Central memory CD8-positive, alpha-beta T cell (primary cell): ENCODE results near the gene FAM200C.
A peak's percentile ranks its signal among the peaks of the same experiment; 100 is the strongest.

Experiments used
- ATAC-seq: fragments of 150-1000 bp; cut with Tn5 transposase; replicated peaks from 2 replicates; pipeline ENCODE4 v1.10.0; 2022; ENCODE audit warnings: mild to moderate bottlenecking, moderate FRiP score, moderate number of reproducible peaks; ENCODE audit not compliant: poor library complexity, severe bottlenecking; ENCODE audit errors: extremely low read depth
- DNase-seq, 2 donors: peaks; one replicate each; pipeline ENCODE4 v3.0.0; 2021; ENCODE audit warnings: low spot score in 2 of 2
- H3K27ac Mint-ChIP-seq: one replicate; pipeline ENCODE4 v1.8.0; 2022; ENCODE audit warnings: low read depth, mild to moderate bottlenecking, moderate library complexity, mixed read lengths
- H3K27me3 Mint-ChIP-seq: one replicate; pipeline ENCODE4 v1.8.0; 2022; ENCODE audit warnings: mixed read lengths
- H3K36me3 Mint-ChIP-seq: one replicate; pipeline ENCODE4 v1.8.0; 2022; ENCODE audit warnings: mild to moderate bottlenecking, moderate library complexity, mixed read lengths; ENCODE audit not compliant: insufficient read depth
- H3K4me1 Mint-ChIP-seq: one replicate; pipeline ENCODE4 v1.8.0; 2022; ENCODE audit warnings: mixed read lengths
- H3K4me3 Mint-ChIP-seq: one replicate; pipeline ENCODE4 v1.8.0; 2022; ENCODE audit warnings: mild to moderate bottlenecking, moderate library complexity, mixed read lengths
- H3K9me3 Mint-ChIP-seq: one replicate; pipeline ENCODE4 v1.8.0; 2022; ENCODE audit warnings: mixed read lengths

Gene FAM200C

DNA sequence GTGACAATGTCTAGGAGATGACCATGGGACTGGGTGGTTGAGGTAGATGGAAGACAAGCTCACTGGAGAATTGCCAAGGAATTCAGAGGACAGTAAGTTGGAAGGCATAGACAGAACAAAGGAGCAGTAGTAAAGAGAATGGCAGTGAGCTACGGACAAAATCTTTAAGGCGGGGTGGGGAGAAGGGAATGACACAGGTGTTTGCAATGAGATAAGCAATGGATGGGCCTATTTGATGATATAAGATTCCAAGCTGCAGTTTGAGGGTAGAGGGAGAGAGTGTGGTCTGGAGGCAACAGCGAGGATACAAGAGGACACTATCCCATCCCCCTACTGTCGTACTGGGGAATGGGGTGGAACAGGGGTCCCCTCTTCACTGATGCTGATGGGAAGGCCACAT lies 36.2 kb upstream of the FAM200C start:
- Mint-ChIP-seq H3K36me3 (peaks cover 1% of the 10 kb centered on the region), H3K9me3 (no peaks in the 10 kb centered on the region), H3K4me1 (peaks cover 10% of the 10 kb centered on the region), H3K27ac (no peak overlapping the region), H3K4me3 (no peak overlapping the region), H3K27me3 (peaks cover 15% of the 10 kb centered on the region)
- DNase-seq (no peak), ATAC-seq (no peak)

DNA sequence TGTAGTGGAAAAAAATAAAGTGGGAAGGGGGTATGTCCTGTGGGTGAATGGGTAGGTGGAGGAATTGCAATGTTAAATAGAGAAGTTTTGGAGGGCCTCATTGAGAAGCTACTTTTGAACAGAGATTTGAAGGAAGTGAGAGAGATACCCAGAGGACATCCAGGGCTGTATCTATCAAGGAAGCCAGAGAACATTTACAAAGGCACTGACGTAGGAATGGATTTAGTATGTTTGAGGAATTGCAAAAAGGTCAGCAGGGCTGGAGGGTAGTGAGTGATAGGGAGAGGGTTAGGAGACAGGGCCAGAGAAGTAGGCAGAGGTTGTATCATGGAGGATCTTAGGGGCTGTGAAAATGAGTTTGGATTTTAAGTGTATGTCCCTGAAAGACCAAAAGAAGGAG lies 35.7 kb upstream of the FAM200C start:
- H3K27ac Mint-ChIP-seq: no peak overlapping the region
- ATAC-seq: no peak
- peaks cover 1% of the 10 kb centered on the region for H3K36me3 Mint-ChIP-seq
- no peak for DNase-seq
- H3K4me3 Mint-ChIP-seq: no peak overlapping the region
- H3K9me3 Mint-ChIP-seq: no peaks in the 10 kb centered on the region
- peaks cover 15% of the 10 kb centered on the region for H3K27me3 Mint-ChIP-seq
- H3K4me1 Mint-ChIP-seq: peaks cover 10% of the 10 kb centered on the region

DNA sequence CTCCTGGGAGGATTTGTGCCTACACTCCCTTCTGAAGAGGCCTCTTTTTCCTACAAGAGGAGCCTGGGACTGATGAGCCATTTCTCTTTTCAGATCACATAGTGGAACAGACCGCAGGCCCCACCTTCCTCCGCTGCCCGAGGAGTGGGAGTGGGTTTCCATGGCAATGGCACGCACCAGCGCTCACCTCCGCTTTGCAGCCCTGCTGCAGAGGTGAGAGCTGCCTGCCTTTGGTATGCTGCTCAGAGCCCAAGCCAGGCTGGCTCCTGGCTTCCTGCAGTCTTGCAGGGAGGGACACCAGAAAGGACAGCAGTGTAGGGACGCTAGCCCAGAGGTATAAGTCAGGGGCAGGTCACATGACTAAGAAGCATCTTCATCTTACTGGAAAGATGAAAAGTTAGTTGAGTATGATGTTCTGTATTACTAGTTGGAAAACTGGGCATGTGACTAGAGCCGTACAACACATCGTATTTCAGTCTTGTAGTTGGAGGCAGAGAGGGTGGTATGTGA lies 34.2 kb upstream of the FAM200C start:
- no peak for ATAC-seq
- H3K4me1 Mint-ChIP-seq: peaks cover 8% of the 10 kb centered on the region
- H3K9me3 Mint-ChIP-seq: no peaks in the 10 kb centered on the region
- no peak overlapping the region for H3K27ac Mint-ChIP-seq
- H3K36me3 Mint-ChIP-seq: peaks cover 1% of the 10 kb centered on the region
- peaks cover 15% of the 10 kb centered on the region for H3K27me3 Mint-ChIP-seq
- no peak overlapping the region for H3K4me3 Mint-ChIP-seq
- DNase-seq: no peak

DNA sequence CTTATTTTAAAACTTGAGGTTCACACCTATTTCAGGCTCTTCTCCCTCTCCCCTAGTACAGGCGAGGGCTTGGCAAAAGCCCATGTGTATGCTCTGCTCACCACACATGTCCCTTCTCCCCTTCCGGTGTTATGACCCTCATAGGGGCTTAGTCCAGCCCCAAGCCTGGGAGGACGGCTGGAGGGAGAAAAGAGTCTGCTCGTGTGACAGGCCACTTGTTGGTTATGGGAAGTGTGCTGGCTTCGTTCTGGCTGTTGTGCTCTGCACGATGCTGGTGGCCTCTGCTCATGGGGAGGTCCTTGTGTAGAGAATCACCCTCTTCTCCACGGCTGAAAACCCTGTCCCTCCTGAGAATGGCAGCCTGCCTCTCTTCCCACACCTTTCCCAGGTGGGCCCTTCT lies 32.9 kb upstream of the FAM200C start:
- no peak for DNase-seq
- no peak overlapping the region for H3K27ac Mint-ChIP-seq
- no peaks in the 10 kb centered on the region for H3K4me1 Mint-ChIP-seq
- no peaks in the 10 kb centered on the region for H3K36me3 Mint-ChIP-seq
- H3K9me3 Mint-ChIP-seq: no peaks in the 10 kb centered on the region
- H3K27me3 Mint-ChIP-seq: peaks cover 15% of the 10 kb centered on the region
- H3K4me3 Mint-ChIP-seq: no peak overlapping the region
- ATAC-seq: no peak

DNA sequence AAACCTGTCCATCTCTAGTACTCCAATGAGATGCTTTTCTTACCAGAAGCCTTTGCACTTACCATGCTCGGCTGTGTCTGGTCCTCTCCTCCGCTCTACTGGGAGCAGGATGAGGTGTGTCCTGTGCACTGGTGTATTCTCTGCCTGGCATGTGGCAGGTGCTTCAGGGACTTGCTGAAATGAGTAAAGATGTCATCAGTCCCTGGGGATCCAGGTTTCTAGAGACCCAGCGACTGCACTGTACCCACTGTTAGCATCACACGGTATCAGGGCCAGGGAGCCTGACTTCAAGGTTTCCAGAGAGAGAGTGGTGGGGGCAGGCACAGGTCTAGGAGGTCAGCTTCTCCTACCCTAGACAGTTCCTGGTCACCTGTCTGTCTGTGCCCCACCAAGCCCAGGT lies 32.3 kb upstream of the FAM200C start:
- no peaks in the 10 kb centered on the region for H3K9me3 Mint-ChIP-seq
- DNase-seq: no peak
- H3K27ac Mint-ChIP-seq: no peak overlapping the region
- H3K27me3 Mint-ChIP-seq: peaks cover 15% of the 10 kb centered on the region
- no peaks in the 10 kb centered on the region for H3K36me3 Mint-ChIP-seq
- ATAC-seq: no peak
- no peaks in the 10 kb centered on the region for H3K4me1 Mint-ChIP-seq
- no peak overlapping the region for H3K4me3 Mint-ChIP-seq

GRCh38 chr5:160427607-160428006 lies 27.8 kb upstream of the FAM200C start:
- Mint-ChIP-seq H3K27me3 (no peaks in the 10 kb centered on the region), H3K4me3 (no peak overlapping the region), H3K9me3 (no peaks in the 10 kb centered on the region), H3K4me1 (peaks cover 32% of the 10 kb centered on the region), H3K36me3 (peaks cover 2% of the 10 kb centered on the region), H3K27ac (no peak overlapping the region)
- ATAC-seq: no peak
- no peak for DNase-seq

DNA sequence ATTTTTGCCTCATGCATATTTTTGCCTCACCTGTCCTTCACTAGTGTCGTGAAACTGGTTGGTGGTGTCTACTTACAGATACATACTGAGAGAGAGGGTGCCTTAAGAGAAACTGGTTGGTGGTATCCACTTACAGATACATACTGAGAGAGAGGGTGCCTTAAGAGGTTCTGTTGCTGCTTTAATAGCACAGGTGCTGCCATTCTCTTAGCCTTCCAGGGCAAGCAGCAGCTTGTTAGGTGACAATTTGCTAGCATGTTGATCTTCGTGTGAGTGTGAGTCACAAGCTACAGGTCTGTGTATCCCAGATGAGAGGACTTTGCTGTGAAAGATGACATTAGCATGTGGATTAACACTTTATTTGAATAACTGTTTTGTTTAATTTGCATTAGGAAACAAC lies 23.2 kb upstream of the FAM200C start:
- H3K36me3 Mint-ChIP-seq: peaks cover 14% of the 10 kb centered on the region

DNA sequence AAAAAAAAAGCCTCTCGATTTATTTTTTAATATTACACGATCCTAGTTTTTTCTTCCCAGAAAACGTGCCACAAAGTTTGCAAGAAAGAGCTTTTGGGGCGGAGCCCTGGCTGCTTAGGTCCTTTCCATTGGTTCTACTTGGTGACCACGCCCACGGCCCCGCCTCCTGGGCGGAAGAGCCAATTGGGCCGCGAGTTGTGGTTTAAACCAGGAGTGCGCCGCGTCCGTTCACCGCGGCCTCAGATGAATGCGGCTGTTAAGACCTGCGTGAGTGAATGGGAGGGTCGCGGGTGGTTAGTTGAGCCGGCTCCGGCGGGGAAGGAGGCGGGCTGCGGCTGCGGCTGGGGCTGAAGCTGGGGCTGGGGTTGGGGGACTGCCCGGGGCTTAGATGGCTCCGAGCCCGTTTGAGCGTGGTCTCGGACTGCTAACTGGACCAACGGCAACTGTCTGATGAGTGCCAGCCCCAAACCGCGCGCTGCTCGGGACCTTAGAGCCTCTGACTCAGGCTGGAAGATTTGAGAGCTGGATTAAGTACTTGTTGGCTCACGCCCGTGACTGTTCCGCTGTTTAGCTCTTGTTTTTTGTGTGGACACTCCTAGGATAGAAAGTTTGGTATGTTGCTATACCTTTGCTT lies 21.9 kb upstream of the FAM200C start, which contains the start of gene PTTG1:
Gene PTTG1, plus strand, starts transcription at position 231 of the 634 bp plus-strand sequence. CDS start 458 bp downstream, outside the sequence.
- H3K4me3 Mint-ChIP-seq: peak within 1 kb of the TSS; percentile 97
- DNase-seq (peak; percentile 80 to 88), ATAC-seq (peak; percentile 57)
- H3K27ac Mint-ChIP-seq: peak within 1 kb of the TSS; percentile 92
- no peaks in the 10 kb centered on the region for H3K27me3 Mint-ChIP-seq
- H3K36me3 Mint-ChIP-seq: peaks cover 14% of the 10 kb centered on the region
- H3K9me3 Mint-ChIP-seq: no peaks in the 10 kb centered on the region
- peaks cover 77% of the 10 kb centered on the region for H3K4me1 Mint-ChIP-seq

More for the DNA sequence above, 23.2 kb upstream of the FAM200C start:
- peak overlapping the region; percentile 93 for H3K4me3 Mint-ChIP-seq
- no peaks in the 10 kb centered on the region for H3K9me3 Mint-ChIP-seq
- ATAC-seq (no peak), DNase-seq (no peak)
- H3K4me1 Mint-ChIP-seq: peaks cover 67% of the 10 kb centered on the region
- no peaks in the 10 kb centered on the region for H3K27me3 Mint-ChIP-seq
- peak overlapping the region; percentile 92 for H3K27ac Mint-ChIP-seq

- ATAC-seq: no peak
- Mint-ChIP-seq H3K9me3 (no peaks in the 10 kb centered on the region), H3K27me3 (no peaks in the 10 kb centered on the region), H3K36me3 (peaks cover 19% of the 10 kb centered on the region), H3K27ac (peak overlapping the region; percentile 99), H3K4me1 (peaks cover 84% of the 10 kb centered on the region), H3K4me3 (peak overlapping the region; percentile 97)
- DNase-seq: no peak
Measured at GRCh38 chr5:160420331-160420610, 20.4 kb upstream of the FAM200C start.

GRCh38 chr5:160419458-160420330 lies 19.8 kb upstream of the FAM200C start:
- ATAC-seq (no peak), DNase-seq (no peak)
- H3K27ac Mint-ChIP-seq: peak overlapping the region; percentile 99
- H3K27me3 Mint-ChIP-seq: no peaks in the 10 kb centered on the region
- peaks cover 21% of the 10 kb centered on the region for H3K36me3 Mint-ChIP-seq
- H3K4me3 Mint-ChIP-seq: peak overlapping the region; percentile 97
- peaks cover 82% of the 10 kb centered on the region for H3K4me1 Mint-ChIP-seq
- no peaks in the 10 kb centered on the region for H3K9me3 Mint-ChIP-seq

DNA sequence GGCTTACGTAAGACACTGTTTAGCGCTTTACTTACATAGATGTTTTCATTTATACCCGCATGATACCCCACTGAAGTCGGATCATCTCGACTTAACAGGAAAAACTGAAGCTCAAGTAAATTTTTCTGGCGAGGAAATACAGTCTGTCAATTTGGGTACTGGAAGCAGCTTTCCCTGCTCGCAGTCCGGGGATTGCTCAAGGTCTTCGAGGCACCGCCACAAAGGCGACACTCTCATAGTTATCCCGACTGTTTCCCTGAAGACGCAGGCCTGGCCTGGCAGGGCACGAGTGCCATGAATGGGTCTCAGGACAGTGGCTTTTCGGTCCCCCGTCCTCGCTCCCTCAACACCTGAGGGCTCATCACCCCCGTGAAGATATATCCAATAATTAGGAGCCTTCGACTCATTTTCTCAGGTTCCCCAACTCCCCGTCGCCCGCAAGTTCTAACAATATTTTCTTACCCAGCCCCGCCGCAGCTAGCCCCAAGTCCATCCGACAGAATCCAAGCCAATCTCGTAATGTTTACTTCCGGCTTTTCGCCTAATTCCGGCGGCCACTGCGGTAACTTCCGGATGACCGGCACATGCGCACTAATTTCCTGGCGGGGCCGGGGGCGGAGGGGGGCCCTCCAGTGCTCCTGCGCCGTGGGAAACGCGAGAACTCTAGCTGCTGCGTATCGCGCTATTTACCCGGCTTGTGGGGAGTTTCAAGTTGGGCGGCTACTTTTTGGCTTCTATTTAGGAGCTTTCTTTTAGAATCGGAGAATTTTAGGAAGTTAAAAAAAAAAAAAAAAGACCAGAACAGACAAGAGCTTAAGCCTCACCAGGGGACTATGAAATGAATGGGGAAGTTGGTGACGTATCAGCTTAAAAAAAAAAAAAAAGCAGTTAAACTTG lies 19.0 kb upstream of the FAM200C start, which contains the start of gene SLU7:
Gene SLU7, minus strand, starts transcription at position 521 of the 897 bp plus-strand sequence. CDS start 3,787 bp downstream, outside the sequence.
- peaks cover 27% of the 10 kb centered on the region for H3K36me3 Mint-ChIP-seq
- H3K9me3 Mint-ChIP-seq: no peaks in the 10 kb centered on the region
- H3K27ac Mint-ChIP-seq: peak within 1 kb of the TSS; percentile 99
- H3K4me1 Mint-ChIP-seq: peaks cover 73% of the 10 kb centered on the region
- peak; percentile 89 to 90 for DNase-seq
- ATAC-seq: peak; percentile 80
- H3K27me3 Mint-ChIP-seq: no peaks in the 10 kb centered on the region
- peak within 1 kb of the TSS; percentile 97 for H3K4me3 Mint-ChIP-seq

GRCh38 chr5:160398806-160399205 lies 1.0 kb downstream of the FAM200C start:
- Mint-ChIP-seq H3K27ac (no peak overlapping the region), H3K36me3 (peaks cover 23% of the 10 kb centered on the region)

More at GRCh38 chr5:160398806-160399205, 1.0 kb downstream of the FAM200C start:
- H3K9me3 Mint-ChIP-seq: no peaks in the 10 kb centered on the region
- no peaks in the 10 kb centered on the region for H3K27me3 Mint-ChIP-seq
- no peak for DNase-seq
- no peak for ATAC-seq
- peak overlapping the region; percentile 92 for H3K4me3 Mint-ChIP-seq
- peaks cover 23% of the 10 kb centered on the region for H3K4me1 Mint-ChIP-seq
